Esophagus muscularis mucosa (tissue), 4 donors: ENCODE results near the gene SETBP1. TPM values are rescaled to one million over a fixed set of nuclear protein-coding genes. Genes with fewer than 3 reads are reported as not detected.

Experiments
- DNase-seq: peaks from one replicate; pipeline ENCODE4 v3.0.0-alpha.2; 2017; ENCODE audit errors: extremely low spot score
- H3K27ac ChIP-seq, 4 donors: fragments of 200-600 bp; sonication (generic); replicated peaks in 1 of 4; 1 replicate in 3 of 4; 2 replicates in 1 of 4; pipeline ENCODE4 v1.5.1; 2016 to 2019; ENCODE audit warnings: mild to moderate bottlenecking in 1 of 4
- H3K27me3 ChIP-seq, 4 donors: fragments of 200-600 bp; sonication (generic); one replicate each; pipeline versions ENCODE4 v1.5.1 to v1.6.0; 2016 to 2019
- H3K36me3 ChIP-seq, 4 donors: fragments of 200-600 bp; sonication (generic); one replicate each; pipeline ENCODE4 v1.5.1; 2016 to 2019
- H3K4me1 ChIP-seq, 4 donors: fragments of 200-600 bp; sonication (generic); one replicate each; pipeline ENCODE4 v1.5.1; 2016 to 2019
- H3K4me3 ChIP-seq, 4 donors: fragments of 200-600 bp; sonication (generic); 1 replicate in 2 of 4; 2 replicates in 2 of 4; pipeline ENCODE4 v1.5.1; 2016 to 2019; ENCODE audit warnings: mild to moderate bottlenecking in 4 of 4, moderate library complexity in 1 of 4
- H3K9me3 ChIP-seq, 4 donors: fragments of 200-600 bp; sonication (generic); 1 replicate in 3 of 4; 2 replicates in 1 of 4; pipeline ENCODE4 v1.5.1; 2016 to 2019
- CTCF ChIP-seq, 3 experiments: fragments of 200-600 bp in 2 of 3; fragments of 450-650 bp in 1 of 3; sonication (generic) in 2 of 3; IDR thresholded peaks; one replicate each; pipeline ENCODE4 v1.5.1; 2017 to 2019; ENCODE audit warnings: antibody characterized with exemption in 3 of 3, mild to moderate bottlenecking in 2 of 3, moderate library complexity in 1 of 3
- EP300 ChIP-seq: sonication (generic); formaldehyde crosslinking; IDR thresholded peaks from one replicate; pipeline ENCODE4 v1.6.1; 2017; ENCODE audit warnings: antibody characterized with exemption
- POLR2A ChIP-seq: fragments of 450-650 bp; IDR thresholded peaks from one replicate; pipeline ENCODE4 v1.6.1; 2017; ENCODE audit warnings: antibody characterized with exemption, moderate library complexity, mild to moderate bottlenecking, low read depth
- POLR2AphosphoS5 ChIP-seq, 2 donors: sonication (generic); formaldehyde crosslinking; IDR thresholded peaks; one replicate each; pipeline ENCODE4 v1.6.1; 2017; ENCODE audit warnings: antibody characterized with exemption in 2 of 2
- WGBS: methylation state at CpG from one replicate; pipeline ENCODE4 v1.1.5; 2018; 5-methylcytosine and 5-hydroxymethylcytosine counted together
- intact Hi-C: fragments of 100-400 bp; cut with DNase I; formaldehyde crosslinking; loops from one replicate; pipeline ENCODE4 v1.15.1; 2023
- total RNA-seq, 4 donors: library from RNA; depleted of rRNA; stranded (reverse); fragments of >200 nt; gene quantifications; one replicate each; pipeline versions ENCODE4 v1.1.0 to v1.2.1, GENCODE V29; 2016

The SETBP1 gene
- total RNA-seq, 4 donors from 2014 or later: 40.9 to 86.5 (median 65.1) TPM

- peaks cover 5 to 37% (median 25%) of the 10 kb centered on the region in 4 donors for H3K4me1 ChIP-seq
- H3K9me3 ChIP-seq: no peaks in the 10 kb centered on the region
- no peak overlapping the region for H3K27ac ChIP-seq
- H3K4me3 ChIP-seq: no peak overlapping the region
- WGBS: over 99% methylated on average over 6 of the region's 6 CpGs
- H3K36me3 ChIP-seq: no peaks in the 10 kb centered on the region
- no peak for TF ChIP-seq CTCF (IDR thresholded peaks at IDR 0.05)
- no peak for TF ChIP-seq EP300
- no peak for TF ChIP-seq POLR2AphosphoS5 (IDR thresholded peaks at IDR 0.05)
- TF ChIP-seq POLR2A: no peak
- intact Hi-C loops: loop anchor here (5.0 kb wide), 1 partner anchor 220 kb away; no protein-coding TSS in a partner anchor
- DNase-seq: no peak
- no peaks in the 10 kb centered on the region for H3K27me3 ChIP-seq
These were observed 216.2 kb downstream of the SETBP1 start for GRCh38 chr18:44896846-44897245.

GRCh38 chr18:44897411-44897810 is 216.7 kb downstream of the SETBP1 start:
- no peak overlapping the region for H3K4me3 ChIP-seq
- TF ChIP-seq POLR2A (no peak), CTCF (IDR thresholded peaks at IDR 0.05) (no peak), POLR2AphosphoS5 (IDR thresholded peaks at IDR 0.05) (no peak), EP300 (no peak)
- WGBS: 89% methylated on average over 8 of the region's 8 CpGs
- H3K9me3 ChIP-seq: no peaks in the 10 kb centered on the region
- no peak overlapping the region for H3K27ac ChIP-seq
- no peak for DNase-seq
- H3K36me3 ChIP-seq: no peaks in the 10 kb centered on the region
- H3K27me3 ChIP-seq: no peaks in the 10 kb centered on the region
- peaks cover 5 to 37% (median 25%) of the 10 kb centered on the region in 4 donors for H3K4me1 ChIP-seq
- intact Hi-C loops: loop anchor here (5.0 kb wide), 1 partner anchor 220 kb away; no protein-coding TSS in a partner anchor

- intact Hi-C loops: loop anchor here (5.0 kb wide), 1 partner anchor 221 kb away; no protein-coding TSS in a partner anchor
- no peak overlapping the region for H3K4me3 ChIP-seq
- H3K9me3 ChIP-seq: no peaks in the 10 kb centered on the region
- H3K27ac ChIP-seq: no peak overlapping the region
- peaks cover 5 to 37% (median 25%) of the 10 kb centered on the region in 4 donors for H3K4me1 ChIP-seq
- no peak for DNase-seq
- no peaks in the 10 kb centered on the region for H3K27me3 ChIP-seq
- no peaks in the 10 kb centered on the region for H3K36me3 ChIP-seq
- TF ChIP-seq POLR2AphosphoS5 (IDR thresholded peaks at IDR 0.05) (no peak), CTCF (IDR thresholded peaks at IDR 0.05) (no peak), POLR2A (no peak)
These were observed 217.1 kb downstream of the SETBP1 start for GRCh38 chr18:44897816-44898215.

- Histone ChIP-seq H3K4me1 (peaks cover 5 to 32% (median 22%) of the 10 kb centered on the region in 4 donors), H3K27me3 (no peaks in the 10 kb centered on the region), H3K9me3 (no peaks in the 10 kb centered on the region), H3K27ac (no peak overlapping the region), H3K36me3 (no peaks in the 10 kb centered on the region), H3K4me3 (no peak overlapping the region)
- TF ChIP-seq EP300: no peak
- TF ChIP-seq POLR2AphosphoS5 (IDR thresholded peaks at IDR 0.05): no peak
- TF ChIP-seq POLR2A: no peak
- no peak for TF ChIP-seq CTCF (IDR thresholded peaks at IDR 0.05)
- WGBS: 28% methylated on average over 2 of the region's 2 CpGs
- intact Hi-C loops: loop anchor here (5.0 kb wide), 1 partner anchor 221 kb away; no protein-coding TSS in a partner anchor
- no peak for DNase-seq
These were observed 217.8 kb downstream of the SETBP1 start for GRCh38 chr18:44898498-44898897.

- TF ChIP-seq EP300: no peak
- no peak for TF ChIP-seq POLR2A
- TF ChIP-seq POLR2AphosphoS5 (IDR thresholded peaks at IDR 0.05): no peak
- TF ChIP-seq CTCF (IDR thresholded peaks at IDR 0.05): no peak
- Histone ChIP-seq H3K4me1 (peaks cover 5 to 21% (median 15%) of the 10 kb centered on the region in 4 donors), H3K36me3 (no peaks in the 10 kb centered on the region), H3K9me3 (no peaks in the 10 kb centered on the region), H3K27ac (no peak overlapping the region), H3K27me3 (no peaks in the 10 kb centered on the region), H3K4me3 (no peak overlapping the region)
- intact Hi-C loops: loop anchor here (5.0 kb wide), 1 partner anchor 223 kb away; no protein-coding TSS in a partner anchor
- DNase-seq: no peak
These were observed 219.1 kb downstream of the SETBP1 start for GRCh38 chr18:44899832-44900231.
